Duodenal mucosa (tissue), 2 donors: ENCODE data around the gene LDLRAP1.

ENCODE experiments used
- H3K27ac ChIP-seq: one replicate; pipeline ENCODE4 v1.7.0; 2013; ENCODE audit warnings: low read depth, low read length
- H3K27me3 ChIP-seq, 2 donors: one replicate each; pipeline ENCODE4 v1.7.0; 2013; ENCODE audit warnings: low read length in 2 of 2, control low read depth in 1 of 2; ENCODE audit not compliant: insufficient read depth in 2 of 2, control insufficient read depth in 1 of 2
- H3K36me3 ChIP-seq, 2 donors: one replicate each; pipeline ENCODE4 v1.7.0; 2013; ENCODE audit warnings: low read length in 2 of 2, control low read depth in 1 of 2; ENCODE audit not compliant: insufficient read depth in 2 of 2, control insufficient read depth in 1 of 2
- H3K4me1 ChIP-seq, 2 donors: one replicate each; pipeline ENCODE4 v1.7.0; 2013; ENCODE audit warnings: low read length in 2 of 2, control low read depth in 1 of 2; ENCODE audit not compliant: insufficient read depth in 2 of 2, control insufficient read depth in 1 of 2
- H3K4me3 ChIP-seq, 2 donors: one replicate each; pipeline ENCODE4 v1.7.0; 2013; ENCODE audit warnings: low read length in 2 of 2, low read depth in 1 of 2
- H3K9ac ChIP-seq, 2 donors: one replicate each; pipeline ENCODE4 v1.7.0; 2013; ENCODE audit warnings: low read length in 2 of 2, low read depth in 1 of 2
- H3K9me3 ChIP-seq, 2 donors: one replicate each; pipeline ENCODE4 v1.7.0; 2013; ENCODE audit warnings: low read length in 2 of 2, control low read depth in 1 of 2; ENCODE audit not compliant: control insufficient read depth in 1 of 2

LDLRAP1 gene

GRCh38 chr1:25573961-25574360 lies 30.6 kb downstream of the LDLRAP1 start:
- Histone ChIP-seq H3K27ac (no peak overlapping the region), H3K4me1 (peaks cover 13 to 18% of the 10 kb centered on the region in 2 donors), H3K4me3 (no peak overlapping the region), H3K9ac (no peak overlapping the region), H3K36me3 (no peaks in the 10 kb centered on the region), H3K9me3 (no peaks in the 10 kb centered on the region), H3K27me3 (no peaks in the 10 kb centered on the region)

- Histone ChIP-seq H3K4me1 (peaks cover 13 to 14% of the 10 kb centered on the region in 2 donors), H3K9me3 (no peaks in the 10 kb centered on the region), H3K4me3 (no peak overlapping the region), H3K9ac (no peak overlapping the region), H3K27me3 (no peaks in the 10 kb centered on the region), H3K27ac (no peak overlapping the region), H3K36me3 (no peaks in the 10 kb centered on the region)
Observed at GRCh38 chr1:25575191-25575590, 31.8 kb downstream of the LDLRAP1 start.

- H3K9ac ChIP-seq: no peak overlapping the region
- H3K27ac ChIP-seq: no peak overlapping the region
- no peaks in the 10 kb centered on the region for H3K27me3 ChIP-seq
- peaks cover 13 to 14% of the 10 kb centered on the region in 2 donors for H3K4me1 ChIP-seq
- H3K4me3 ChIP-seq: no peak overlapping the region
- H3K9me3 ChIP-seq: no peaks in the 10 kb centered on the region
- no peaks in the 10 kb centered on the region for H3K36me3 ChIP-seq
Observed at GRCh38 chr1:25576459-25577133, 33.2 kb downstream of the LDLRAP1 start.

GRCh38 chr1:25577134-25577920 lies 33.9 kb downstream of the LDLRAP1 start:
- H3K27me3 ChIP-seq: no peaks in the 10 kb centered on the region
- no peak overlapping the region for H3K27ac ChIP-seq

GRCh38 chr1:25579292-25580252 lies 36.2 kb downstream of the LDLRAP1 start:
- Histone ChIP-seq H3K4me1 (no peaks in the 10 kb centered on the region), H3K27me3 (no peaks in the 10 kb centered on the region), H3K36me3 (no peaks in the 10 kb centered on the region), H3K9ac (no peak overlapping the region), H3K9me3 (no peaks in the 10 kb centered on the region), H3K4me3 (no peak overlapping the region), H3K27ac (no peak overlapping the region)

More at GRCh38 chr1:25577134-25577920, 33.9 kb downstream of the LDLRAP1 start:
- no peaks in the 10 kb centered on the region for H3K9me3 ChIP-seq
- H3K4me3 ChIP-seq: no peak overlapping the region
- peaks cover 13 to 14% of the 10 kb centered on the region in 2 donors for H3K4me1 ChIP-seq
- H3K9ac ChIP-seq: no peak overlapping the region
- H3K36me3 ChIP-seq: no peaks in the 10 kb centered on the region

- H3K9me3 ChIP-seq: no peaks in the 10 kb centered on the region
- H3K4me3 ChIP-seq: no peak overlapping the region
- H3K36me3 ChIP-seq: no peaks in the 10 kb centered on the region
- no peak overlapping the region for H3K9ac ChIP-seq
- no peaks in the 10 kb centered on the region for H3K27me3 ChIP-seq
- no peak overlapping the region for H3K27ac ChIP-seq
- H3K4me1 ChIP-seq: no peaks in the 10 kb centered on the region
Observed at GRCh38 chr1:25580927-25581326, 37.5 kb downstream of the LDLRAP1 start.

GRCh38 chr1:25581764-25582163 lies 38.4 kb downstream of the LDLRAP1 start:
- no peaks in the 10 kb centered on the region for H3K9me3 ChIP-seq
- no peak overlapping the region for H3K9ac ChIP-seq
- no peaks in the 10 kb centered on the region for H3K36me3 ChIP-seq
- no peaks in the 10 kb centered on the region for H3K4me1 ChIP-seq
- H3K27me3 ChIP-seq: no peaks in the 10 kb centered on the region
- H3K27ac ChIP-seq: no peak overlapping the region
- no peak overlapping the region for H3K4me3 ChIP-seq

- Histone ChIP-seq H3K4me1 (no peaks in the 10 kb centered on the region), H3K36me3 (no peaks in the 10 kb centered on the region), H3K27me3 (no peaks in the 10 kb centered on the region), H3K4me3 (no peak overlapping the region), H3K27ac (no peak overlapping the region), H3K9me3 (no peaks in the 10 kb centered on the region), H3K9ac (no peak overlapping the region)
Observed at GRCh38 chr1:25583519-25584370, 40.3 kb downstream of the LDLRAP1 start.

GRCh38 chr1:25586181-25586588 lies 42.8 kb downstream of the LDLRAP1 start:
- H3K4me1 ChIP-seq: no peaks in the 10 kb centered on the region
- no peak overlapping the region for H3K4me3 ChIP-seq
- H3K36me3 ChIP-seq: no peaks in the 10 kb centered on the region
- no peaks in the 10 kb centered on the region for H3K27me3 ChIP-seq
- H3K9ac ChIP-seq: no peak overlapping the region
- no peak overlapping the region for H3K27ac ChIP-seq
- no peaks in the 10 kb centered on the region for H3K9me3 ChIP-seq
